WTC11 (cell line): ENCODE data around the gene TCEANC2.

ENCODE experiments used
- ATF2 ChIP-seq: sonication (generic); formaldehyde crosslinking; IDR thresholded peaks from 2 replicates; pipeline ENCODE4 v1.8.1; 2022; ENCODE audit warnings: low read depth, missing genetic modification reagents, borderline replicate concordance
- CTCF ChIP-seq: fragments of 200-600 bp; IDR thresholded peaks from 2 replicates; pipeline ENCODE4 v1.8.0; 2022; ENCODE audit warnings: antibody characterized with exemption
- E2F1 ChIP-seq: sonication (generic); formaldehyde crosslinking; IDR thresholded peaks from 2 replicates; pipeline ENCODE4 v1.8.0; 2022; ENCODE audit warnings: mild to moderate bottlenecking, missing genetic modification reagents
- FOXJ3 ChIP-seq: sonication (generic); formaldehyde crosslinking; IDR thresholded peaks from 2 replicates; pipeline ENCODE4 v1.9.0; 2021; ENCODE audit warnings: missing genetic modification reagents, mild to moderate bottlenecking, borderline replicate concordance
- IRF2 ChIP-seq: sonication (generic); formaldehyde crosslinking; IDR thresholded peaks from 2 replicates; pipeline ENCODE4 v1.8.0; 2022; ENCODE audit warnings: low read depth, missing genetic modification reagents, borderline replicate concordance
- JUN ChIP-seq: sonication (generic); formaldehyde crosslinking; IDR thresholded peaks from 2 replicates; pipeline ENCODE4 v1.8.0; 2023; ENCODE audit warnings: mild to moderate bottlenecking, missing genetic modification reagents
- MAX ChIP-seq: sonication (generic); formaldehyde crosslinking; IDR thresholded peaks from 2 replicates; pipeline ENCODE4 v1.8.0; 2022; ENCODE audit warnings: mild to moderate bottlenecking, missing genetic modification reagents
- NFYB ChIP-seq: sonication (generic); formaldehyde crosslinking; conservative IDR thresholded peaks from 2 replicates; pipeline ENCODE4 v1.8.0; 2022; ENCODE audit warnings: low read depth, missing genetic modification reagents
- NR2C2 ChIP-seq: sonication (generic); formaldehyde crosslinking; IDR thresholded peaks from 2 replicates; pipeline ENCODE4 v1.8.0; 2022; ENCODE audit warnings: mild to moderate bottlenecking, missing genetic modification reagents
- SMAD3 ChIP-seq: sonication (generic); formaldehyde crosslinking; IDR thresholded peaks from 2 replicates; pipeline ENCODE4 v1.8.0; 2022; ENCODE audit warnings: missing genetic modification reagents, mild to moderate bottlenecking, borderline replicate concordance
- SP1 ChIP-seq: sonication (generic); formaldehyde crosslinking; conservative IDR thresholded peaks from 2 replicates; pipeline ENCODE4 v1.8.1; 2022; ENCODE audit warnings: missing genetic modification reagents
- ZNF138 ChIP-seq: sonication (generic); formaldehyde crosslinking; conservative IDR thresholded peaks from 2 replicates; pipeline ENCODE4 v1.8.1; 2022; ENCODE audit warnings: mild to moderate bottlenecking, moderate library complexity, missing genetic modification reagents
- ZNF423 ChIP-seq: fragments of 250-450 bp; sonication (Bioruptor Pico); IDR thresholded peaks from 2 replicates; pipeline ENCODE4 v2.1.2; 2022; ENCODE audit warnings: mild to moderate bottlenecking, moderate library complexity
- TF ChIP-seq, protein P1 (sequence below): sonication (generic); formaldehyde crosslinking; IDR thresholded peaks from 2 replicates; pipeline ENCODE4 v1.8.1; 2022; ENCODE audit warnings: missing genetic modification reagents, borderline replicate concordance

DNA sequence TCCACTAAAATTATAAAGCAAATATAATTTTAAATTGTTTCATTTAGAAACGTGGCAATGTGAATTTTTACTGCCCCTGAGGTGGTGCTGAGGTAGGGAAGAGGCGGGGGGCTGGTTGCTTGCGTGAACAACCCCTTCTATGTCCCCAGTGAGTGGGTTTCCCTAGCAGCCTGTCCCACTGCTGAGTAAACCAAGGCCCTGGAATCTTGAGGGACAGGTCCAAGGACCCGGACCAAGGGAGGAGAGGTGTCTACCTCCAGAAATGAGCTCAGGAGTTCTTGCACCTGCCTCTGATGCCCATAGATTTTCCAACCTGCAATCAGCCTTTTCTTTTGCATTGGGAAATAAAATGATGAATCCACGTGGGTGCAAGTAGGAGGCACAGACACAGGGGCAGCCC, 34.8 kb upstream of the TCEANC2 start:
- TF ChIP-seq MAX (CRISPR knock-in tag) (no peak), CTCF (no peak), E2F1 (CRISPR knock-in tag) (no peak), SP1 (CRISPR knock-in tag) (no peak), NR2C2 (CRISPR knock-in tag) (no peak), ATF2 (CRISPR knock-in tag) (no peak), ZNF423 (no peak), ZNF138 (no peak), IRF2 (CRISPR knock-in tag) (no peak), SMAD3 (CRISPR knock-in tag) (no peak), JUN (CRISPR knock-in tag) (no peak), NFYB (CRISPR knock-in tag) (no peak), FOXJ3 (CRISPR knock-in tag) (no peak)
- TF ChIP-seq, protein P1, sequence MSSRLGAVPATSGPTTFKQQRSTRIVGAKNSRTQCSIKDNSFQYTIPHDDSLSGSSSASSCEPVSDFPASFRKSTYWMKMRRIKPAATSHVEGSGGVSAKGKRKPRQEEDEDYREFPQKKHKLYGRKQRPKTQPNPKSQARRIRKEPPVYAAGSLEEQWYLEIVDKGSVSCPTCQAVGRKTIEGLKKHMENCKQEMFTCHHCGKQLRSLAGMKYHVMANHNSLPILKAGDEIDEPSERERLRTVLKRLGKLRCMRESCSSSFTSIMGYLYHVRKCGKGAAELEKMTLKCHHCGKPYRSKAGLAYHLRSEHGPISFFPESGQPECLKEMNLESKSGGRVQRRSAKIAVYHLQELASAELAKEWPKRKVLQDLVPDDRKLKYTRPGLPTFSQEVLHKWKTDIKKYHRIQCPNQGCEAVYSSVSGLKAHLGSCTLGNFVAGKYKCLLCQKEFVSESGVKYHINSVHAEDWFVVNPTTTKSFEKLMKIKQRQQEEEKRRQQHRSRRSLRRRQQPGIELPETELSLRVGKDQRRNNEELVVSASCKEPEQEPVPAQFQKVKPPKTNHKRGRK (CRISPR knock-in tag), result no peak
